Measurements from ENCODE around the gene TRIM61. TPM values are rescaled to one million over a fixed set of nuclear protein-coding genes. Genes with fewer than 3 reads are reported as not detected.
"Not testable (repeated sequence)": the region's sequence is repeated elsewhere in the genome, so short reads cannot be mapped to it uniquely, and the experiment has no call there.

The TRIM61 gene
- total RNA-seq, 1 donor from 2014 or later, result 1.2 TPM

- DNase-seq, result peak; percentile 32
Observed at GRCh38 chr4:164956766-164957643, 20.5 kb downstream of the TRIM61 start.

GRCh38 chr4:164955107-164955805, 22.2 kb downstream of the TRIM61 start:
- no peak for DNase-seq

- no peak for DNase-seq
Observed at GRCh38 chr4:164952551-164952950, 24.9 kb downstream of the TRIM61 start.

GRCh38 chr4:164949448-164950143, 27.9 kb downstream of the TRIM61 start:
- peak; percentile 32 for DNase-seq

GRCh38 chr4:164948975-164949374, 28.5 kb downstream of the TRIM61 start:
- DNase-seq, result no peak

GRCh38 chr4:164948006-164948405, 29.5 kb downstream of the TRIM61 start:
- DNase-seq, result not testable (repeated sequence)

GRCh38 chr4:164946810-164947209, 30.6 kb downstream of the TRIM61 start:
- no peak for DNase-seq

- DNase-seq, result no peak
Observed at GRCh38 chr4:164945146-164945545, 32.3 kb downstream of the TRIM61 start.

GRCh38 chr4:164943192-164943591, 34.3 kb downstream of the TRIM61 start:
- DNase-seq, result no peak

- peak; percentile 60 for DNase-seq
Observed at GRCh38 chr4:164937576-164938270, 39.7 kb downstream of the TRIM61 start.

- DNase-seq, result not testable (repeated sequence)
Observed at GRCh38 chr4:164935865-164936606, 41.4 kb downstream of the TRIM61 start.

- DNase-seq, result no peak
Observed at GRCh38 chr4:164935363-164935762, 42.1 kb downstream of the TRIM61 start.

GRCh38 chr4:164933244-164933643, 44.2 kb downstream of the TRIM61 start:
- no peak for DNase-seq

GRCh38 chr4:164931551-164932324, 45.7 kb downstream of the TRIM61 start:
- DNase-seq, result no peak

GRCh38 chr4:164930647-164931046, 46.8 kb downstream of the TRIM61 start:
- no peak for DNase-seq

GRCh38 chr4:164927101-164927500, 50.4 kb downstream of the TRIM61 start:
- DNase-seq, result not testable (repeated sequence)

GRCh38 chr4:164926301-164926700, 51.2 kb downstream of the TRIM61 start:
- DNase-seq, result no peak

- DNase-seq, result no peak
Observed at GRCh38 chr4:164924670-164925238, 52.7 kb downstream of the TRIM61 start.

GRCh38 chr4:164918956-164919355, 58.5 kb downstream of the TRIM61 start:
- DNase-seq, result no peak

Measured in skin of body (tissue), 2 donors.